ENCODE results near the gene GFRA4. TPM values are rescaled to one million over a fixed set of nuclear protein-coding genes. Genes with fewer than 3 reads are reported as not detected.

The GFRA4 gene
- total and polyA plus RNA-seq, 10 donors, result not detected

- Histone ChIP-seq H3K27me3 (replicated peaks in 1 of 7) (no peaks in the 10 kb centered on the region), H3K4me1 (no peaks in the 10 kb centered on the region), H3K36me3 (peaks cover 0 to 80% (median 11%) of the 10 kb centered on the region in 6 donors), H3K9me3 (no peaks in the 10 kb centered on the region), H3K27ac (no peak overlapping the region), H3K4me3 (no peak overlapping the region)
- TF ChIP-seq POLR2AphosphoS5 (IDR thresholded peaks at IDR 0.05), result no peak
- no peak for DNase-seq
- WGBS, 5 donors, result 87 to 89% (median 88%) methylated on average over 16 of the region's 16 CpGs
- intact Hi-C loops (cut with DNase I; ENCODE audit: low total_unique reads), result no loop called here
Measured at GRCh38 chr20:3628502-3629314, 34.5 kb downstream of the GFRA4 start.

DNA sequence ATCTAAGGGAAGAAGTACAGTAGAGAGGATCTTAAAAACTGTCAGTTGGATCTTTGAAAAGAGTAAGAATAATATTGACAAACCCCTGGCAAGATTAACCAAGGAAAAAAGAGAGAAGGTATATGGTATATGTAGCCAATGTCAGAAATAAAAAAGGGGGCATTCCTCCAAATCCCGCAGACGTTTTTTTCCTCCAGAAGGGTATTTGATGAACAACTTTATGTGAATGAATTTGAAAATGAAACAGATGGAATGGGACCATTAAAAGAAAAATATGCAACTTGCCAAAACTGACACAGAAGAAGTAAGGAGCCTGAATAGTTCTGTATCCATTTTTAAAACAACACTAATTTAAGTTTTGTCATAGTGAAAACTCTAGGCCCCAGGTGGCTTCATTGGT, 35.7 kb downstream of the GFRA4 start:
- Histone ChIP-seq H3K4me3 (no peak overlapping the region), H3K4me1 (no peaks in the 10 kb centered on the region), H3K27ac (no peak overlapping the region), H3K27me3 (replicated peaks in 1 of 7) (no peaks in the 10 kb centered on the region), H3K9me3 (no peaks in the 10 kb centered on the region), H3K36me3 (peaks cover 0 to 78% (median 11%) of the 10 kb centered on the region in 6 donors)
- TF ChIP-seq POLR2A (IDR thresholded peaks at IDR 0.05) (no peak), POLR2AphosphoS5 (IDR thresholded peaks at IDR 0.05) (no peak)
- TF ChIP-seq, protein P1, sequence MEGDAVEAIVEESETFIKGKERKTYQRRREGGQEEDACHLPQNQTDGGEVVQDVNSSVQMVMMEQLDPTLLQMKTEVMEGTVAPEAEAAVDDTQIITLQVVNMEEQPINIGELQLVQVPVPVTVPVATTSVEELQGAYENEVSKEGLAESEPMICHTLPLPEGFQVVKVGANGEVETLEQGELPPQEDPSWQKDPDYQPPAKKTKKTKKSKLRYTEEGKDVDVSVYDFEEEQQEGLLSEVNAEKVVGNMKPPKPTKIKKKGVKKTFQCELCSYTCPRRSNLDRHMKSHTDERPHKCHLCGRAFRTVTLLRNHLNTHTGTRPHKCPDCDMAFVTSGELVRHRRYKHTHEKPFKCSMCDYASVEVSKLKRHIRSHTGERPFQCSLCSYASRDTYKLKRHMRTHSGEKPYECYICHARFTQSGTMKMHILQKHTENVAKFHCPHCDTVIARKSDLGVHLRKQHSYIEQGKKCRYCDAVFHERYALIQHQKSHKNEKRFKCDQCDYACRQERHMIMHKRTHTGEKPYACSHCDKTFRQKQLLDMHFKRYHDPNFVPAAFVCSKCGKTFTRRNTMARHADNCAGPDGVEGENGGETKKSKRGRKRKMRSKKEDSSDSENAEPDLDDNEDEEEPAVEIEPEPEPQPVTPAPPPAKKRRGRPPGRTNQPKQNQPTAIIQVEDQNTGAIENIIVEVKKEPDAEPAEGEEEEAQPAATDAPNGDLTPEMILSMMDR (IDR thresholded peaks at IDR 0.05 in 8 of 11, conservative IDR thresholded peaks at IDR 0.05 in 3 of 11), result no peak
- DNase-seq, result no peak
- WGBS, 5 donors, result 89 to 94% (median 91%) methylated on average over 2 of the region's 2 CpGs
- intact Hi-C loops (cut with DNase I; ENCODE audit: low total_unique reads), result no loop called here

DNA sequence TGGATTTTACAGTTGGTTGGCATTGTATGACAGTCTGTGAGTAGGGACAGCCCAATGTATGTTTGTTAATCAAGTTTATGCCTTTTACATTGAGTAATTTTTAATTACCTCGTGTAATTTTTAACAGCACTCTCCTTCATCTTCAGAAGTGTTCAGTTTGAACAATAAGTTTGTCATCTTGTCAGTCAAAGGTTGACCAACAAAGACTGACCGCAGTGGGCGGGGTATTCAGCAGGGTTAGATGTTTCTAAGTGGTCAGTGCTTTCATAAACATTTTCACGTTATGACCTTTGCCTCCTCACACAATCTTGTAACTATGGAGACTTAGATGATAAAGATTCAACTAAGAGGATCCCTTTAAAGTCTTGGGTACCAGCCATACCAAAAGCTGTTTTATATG, 40.8 kb downstream of the GFRA4 start:
- Histone ChIP-seq H3K27me3 (replicated peaks in 1 of 7) (no peaks in the 10 kb centered on the region), H3K9me3 (no peaks in the 10 kb centered on the region), H3K27ac (no peak overlapping the region), H3K36me3 (peaks cover 0 to 70% (median 3%) of the 10 kb centered on the region in 6 donors), H3K4me1 (no peaks in the 10 kb centered on the region), H3K4me3 (no peak overlapping the region)
- WGBS, 5 donors, result 90 to 94% (median 92%) methylated on average over 4 of the region's 4 CpGs
- intact Hi-C loops (cut with DNase I; ENCODE audit: low total_unique reads), result no loop called here
- TF ChIP-seq, protein P1 (IDR thresholded peaks at IDR 0.05 in 8 of 11, conservative IDR thresholded peaks at IDR 0.05 in 3 of 11), result no peak
- no peak for TF ChIP-seq POLR2A (IDR thresholded peaks at IDR 0.05)
- TF ChIP-seq POLR2AphosphoS5 (IDR thresholded peaks at IDR 0.05), result no peak
- no peak for DNase-seq

- no peaks in the 10 kb centered on the region for H3K27me3 ChIP-seq (replicated peaks in 1 of 7)
- no peaks in the 10 kb centered on the region for H3K9me3 ChIP-seq
- TF ChIP-seq, protein P1 (IDR thresholded peaks at IDR 0.05 in 8 of 11, conservative IDR thresholded peaks at IDR 0.05 in 3 of 11), result no peak
- no peak for TF ChIP-seq POLR2AphosphoS5 (IDR thresholded peaks at IDR 0.05)
- no peak for TF ChIP-seq POLR2A (IDR thresholded peaks at IDR 0.05)
- no peaks in the 10 kb centered on the region for H3K4me1 ChIP-seq
- intact Hi-C loops (cut with DNase I; ENCODE audit: low total_unique reads), result no loop called here
- WGBS, 5 donors, result 87 to 96% (median 92%) methylated on average over 8 of the region's 8 CpGs
- DNase-seq, result no peak
- H3K27ac ChIP-seq, result no peak overlapping the region
- H3K4me3 ChIP-seq, result no peak overlapping the region
- H3K36me3 ChIP-seq, result peaks cover 0 to 69% (median 3%) of the 10 kb centered on the region in 6 donors
Measured at GRCh38 chr20:3621111-3621510, 42.1 kb downstream of the GFRA4 start.

All from spleen (tissue), 11 donors.